DOHH2 (cell line): ENCODE results near the gene USP17L24.
"Not testable (repeated sequence)": the region's sequence is repeated elsewhere in the genome, so short reads cannot be mapped to it uniquely, and the experiment has no call there.

Experiments used
- EZH2phosphoT487 ChIP-seq: fragments of 200-600 bp; sonication (generic); IDR thresholded peaks from 2 replicates; pipeline ENCODE4 v1.6.1; 2017; ENCODE audit warnings: borderline replicate concordance, mild to moderate bottlenecking, antibody characterized with exemption, low read length, moderate library complexity, mixed read lengths
- TF ChIP-seq, protein P1 (sequence below): fragments of 200-600 bp; sonication (generic); IDR thresholded peaks from one replicate; pipeline ENCODE4 v1.5.1; 2014; ENCODE audit warnings: antibody characterized with exemption, mild to moderate bottlenecking, low read depth, low read length; ENCODE audit not compliant: poor library complexity, severe bottlenecking

DNA sequence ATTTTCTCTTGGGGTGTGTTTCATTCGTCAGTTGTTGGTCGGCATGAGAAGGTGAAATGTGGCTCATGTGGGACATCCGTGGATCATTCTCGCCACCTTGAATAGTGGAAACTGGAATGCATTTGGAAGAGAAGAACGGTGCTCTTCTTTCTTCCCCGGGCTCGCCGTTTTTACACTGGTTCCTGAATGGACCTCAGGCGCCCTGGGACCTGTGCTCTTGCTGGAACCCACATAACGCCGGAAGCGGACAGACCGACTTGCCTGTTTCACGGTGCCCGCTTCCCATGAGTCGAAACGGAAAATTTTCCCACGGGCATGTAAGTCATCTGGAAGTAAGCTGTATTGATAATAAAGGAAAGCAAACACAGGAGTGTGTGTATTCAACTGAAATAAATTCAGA lies 25.9 kb downstream of the USP17L24 start:
- TF ChIP-seq, protein P1, sequence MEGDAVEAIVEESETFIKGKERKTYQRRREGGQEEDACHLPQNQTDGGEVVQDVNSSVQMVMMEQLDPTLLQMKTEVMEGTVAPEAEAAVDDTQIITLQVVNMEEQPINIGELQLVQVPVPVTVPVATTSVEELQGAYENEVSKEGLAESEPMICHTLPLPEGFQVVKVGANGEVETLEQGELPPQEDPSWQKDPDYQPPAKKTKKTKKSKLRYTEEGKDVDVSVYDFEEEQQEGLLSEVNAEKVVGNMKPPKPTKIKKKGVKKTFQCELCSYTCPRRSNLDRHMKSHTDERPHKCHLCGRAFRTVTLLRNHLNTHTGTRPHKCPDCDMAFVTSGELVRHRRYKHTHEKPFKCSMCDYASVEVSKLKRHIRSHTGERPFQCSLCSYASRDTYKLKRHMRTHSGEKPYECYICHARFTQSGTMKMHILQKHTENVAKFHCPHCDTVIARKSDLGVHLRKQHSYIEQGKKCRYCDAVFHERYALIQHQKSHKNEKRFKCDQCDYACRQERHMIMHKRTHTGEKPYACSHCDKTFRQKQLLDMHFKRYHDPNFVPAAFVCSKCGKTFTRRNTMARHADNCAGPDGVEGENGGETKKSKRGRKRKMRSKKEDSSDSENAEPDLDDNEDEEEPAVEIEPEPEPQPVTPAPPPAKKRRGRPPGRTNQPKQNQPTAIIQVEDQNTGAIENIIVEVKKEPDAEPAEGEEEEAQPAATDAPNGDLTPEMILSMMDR = not testable (repeated sequence)
- TF ChIP-seq EZH2phosphoT487 = not testable (repeated sequence)
